Measurements from ENCODE around the gene IL4I1. TPM values are rescaled to one million over a fixed set of nuclear protein-coding genes. Genes with fewer than 3 reads are reported as not detected.

The IL4I1 gene
- total RNA-seq, 1 experiment from 2014 or later = 8.2 TPM

GRCh38 chr19:49911381-49912145 lies 14.9 kb upstream of the IL4I1 start:
- Mint-ChIP-seq H3K9me3 (ENCODE audit: low read depth, unreplicated experiment) (no peaks in the 10 kb centered on the region), H3K4me3 (ENCODE audit: low read depth, unreplicated experiment) (no peak overlapping the region), H3K4me1 (ENCODE audit: low read depth, unreplicated experiment) (peaks cover 20% of the 10 kb centered on the region), H3K27ac (ENCODE audit: unreplicated experiment) (peak overlapping the region; percentile 22), H3K27me3 (ENCODE audit: unreplicated experiment) (no peaks in the 10 kb centered on the region), H3K36me3 (ENCODE audit: insufficient read depth, unreplicated experiment) (peaks cover 81% of the 10 kb centered on the region)
- intact Hi-C loops (cut with micrococcal nuclease; ENCODE audit: unreplicated experiment) = no loop called here
- no TSS peak for BruUV-seq (replicated peaks)
- no peak for DNase-seq
- no peak for TF ChIP-seq CTCF (IDR thresholded peaks at IDR 0.05; ENCODE audit: unreplicated experiment)
- CTCF ChIA-PET = interaction anchor here (0.6 to 1.6 kb wide), 3 partner anchors 18 to 279 kb away, joined by 3 read pairs; partner anchors contain the start of genes ATF5 and NUP62

GRCh38 chr19:49910179-49910578 lies 13.5 kb upstream of the IL4I1 start:
- CTCF ChIA-PET = interaction anchor here (0.6 to 1.6 kb wide), 3 partner anchors 9 to 229 kb away, joined by 3 to 4 read pairs (median 4); partner anchors contain the start of genes ATF5 and NUP62
- intact Hi-C loops (cut with micrococcal nuclease; ENCODE audit: unreplicated experiment) = no loop called here
- no peak for TF ChIP-seq CTCF (IDR thresholded peaks at IDR 0.05; ENCODE audit: unreplicated experiment)
- Mint-ChIP-seq H3K9me3 (ENCODE audit: low read depth, unreplicated experiment) (no peaks in the 10 kb centered on the region), H3K27me3 (ENCODE audit: unreplicated experiment) (no peaks in the 10 kb centered on the region), H3K27ac (ENCODE audit: unreplicated experiment) (no peak overlapping the region), H3K4me1 (ENCODE audit: low read depth, unreplicated experiment) (peaks cover 13% of the 10 kb centered on the region), H3K36me3 (ENCODE audit: insufficient read depth, unreplicated experiment) (peaks cover 82% of the 10 kb centered on the region), H3K4me3 (ENCODE audit: low read depth, unreplicated experiment) (no peak overlapping the region)
- BruUV-seq (replicated peaks) = no TSS peak
- DNase-seq = no peak

- Mint-ChIP-seq H3K9me3 (ENCODE audit: low read depth, unreplicated experiment) (no peaks in the 10 kb centered on the region), H3K36me3 (ENCODE audit: insufficient read depth, unreplicated experiment) (peaks cover 70% of the 10 kb centered on the region), H3K27ac (ENCODE audit: unreplicated experiment) (peak overlapping the region; percentile 42), H3K4me1 (ENCODE audit: low read depth, unreplicated experiment) (peaks cover 12% of the 10 kb centered on the region), H3K4me3 (ENCODE audit: low read depth, unreplicated experiment) (no peak overlapping the region), H3K27me3 (ENCODE audit: unreplicated experiment) (no peaks in the 10 kb centered on the region)
- intact Hi-C loops (cut with micrococcal nuclease; ENCODE audit: unreplicated experiment) = no loop called here
- TF ChIP-seq CTCF (IDR thresholded peaks at IDR 0.05; ENCODE audit: unreplicated experiment) = no peak
- CTCF ChIA-PET = no interaction called here
- no TSS peak for BruUV-seq (replicated peaks)
- no peak for DNase-seq
These were observed 12.1 kb upstream of the IL4I1 start for GRCh38 chr19:49908480-49909420.

GRCh38 chr19:49907745-49908446 lies 11.2 kb upstream of the IL4I1 start:
- Mint-ChIP-seq H3K9me3 (ENCODE audit: low read depth, unreplicated experiment) (no peaks in the 10 kb centered on the region), H3K27ac (ENCODE audit: unreplicated experiment) (peak overlapping the region; percentile 42), H3K4me1 (ENCODE audit: low read depth, unreplicated experiment) (peaks cover 12% of the 10 kb centered on the region), H3K27me3 (ENCODE audit: unreplicated experiment) (no peaks in the 10 kb centered on the region), H3K4me3 (ENCODE audit: low read depth, unreplicated experiment) (no peak overlapping the region), H3K36me3 (ENCODE audit: insufficient read depth, unreplicated experiment) (peaks cover 61% of the 10 kb centered on the region)
- BruUV-seq (replicated peaks) = no TSS peak
- no peak for TF ChIP-seq CTCF (IDR thresholded peaks at IDR 0.05; ENCODE audit: unreplicated experiment)
- intact Hi-C loops (cut with micrococcal nuclease; ENCODE audit: unreplicated experiment) = no loop called here
- CTCF ChIA-PET = interaction anchor here (0.5 kb wide), 1 partner anchor 12 kb away, joined by 5 read pairs; no protein-coding TSS in a partner anchor
- DNase-seq = no peak

Data from Calu3 (cell line).